GM12878 (cell line): ENCODE results near the gene SLC6A3. TPM values are rescaled to one million over a fixed set of nuclear protein-coding genes. Genes with fewer than 3 reads are reported as not detected.
A peak's percentile ranks its signal among the peaks of the same experiment; 100 is the strongest.

Experiments
- ATAC-seq: fragments of 200-7000 bp; cut with Tn5 transposase; 3 replicates; pipeline ENCODE4 v1.9.1; 2020; ENCODE audit warnings: mild to moderate bottlenecking, moderate library complexity
- BruUV-seq: library from RNA; stranded (reverse); fragments of 400-500 nt; replicated peaks from 2 replicates; lab custom pipeline; 2021; lab: Mats Ljungman, UMichigan
- CTCF ChIA-PET: fragments of 300-600 bp; sonication (Branson Sonifier 250); formaldehyde crosslinking; extraction: SDS; loops from one replicate; lab custom pipeline; 2021; ENCODE audit warnings: inconsistent platforms; lab: Yijun Ruan, JAX
- POLR2A ChIA-PET: fragments of 350-600 bp; formaldehyde crosslinking; extraction: SDS; loops from one replicate; lab custom pipeline; 2021; ENCODE audit warnings: inconsistent platforms; lab: Charles Lee
- RAD21 ChIA-PET: fragments of 300-600 bp; sonication (Branson Sonifier 250); formaldehyde crosslinking; loops from one replicate; lab custom pipeline; 2023; ENCODE audit warnings: antibody characterized with exemption; ENCODE audit not compliant: unreplicated experiment; lab: Charles Lee
- SMC1A ChIA-PET: fragments of 300-600 bp; sonication (Branson Sonifier 250); formaldehyde crosslinking; loops from one replicate; lab custom pipeline; 2023; ENCODE audit not compliant: unreplicated experiment, uncharacterized antibody; lab: Charles Lee
- DNase-seq: peaks from one replicate; pipeline ENCODE4 v3.0.0-alpha.2; 2011; ENCODE audit warnings: low read depth, low spot score
- FAIRE-seq: peaks from 3 replicates; lab custom pipeline; 2011; peaks lifted over from hg19 to GRCh38; lab: Jason Lieb, UNC
- H2AFZ ChIP-seq: 2 replicates; pipeline ENCODE4 v1.6.0; 2011; ENCODE audit warnings: low read depth, low read length, control low read depth; ENCODE audit not compliant: control insufficient read depth
- H3K27ac ChIP-seq: 2 replicates; pipeline ENCODE4 v1.5.1; 2011; ENCODE audit warnings: control low read depth; ENCODE audit not compliant: control insufficient read depth, insufficient read depth
- H3K27me3 ChIP-seq, 2 experiments: replicated peaks in 1 of 2; 2 replicates each; pipeline versions ENCODE4 v1.6.0 to v1.6.1; 2011; ENCODE audit warnings: low read length in 1 of 2; ENCODE audit not compliant: control insufficient read depth in 2 of 2, insufficient read depth in 2 of 2
- H3K36me3 ChIP-seq, 2 experiments: 2 replicates each; pipeline ENCODE4 v1.5.1; 2011; ENCODE audit warnings: low read length in 1 of 2; ENCODE audit not compliant: control insufficient read depth in 2 of 2, insufficient read depth in 2 of 2
- H3K4me1 ChIP-seq: 2 replicates; pipeline ENCODE4 v1.6.1; 2011; ENCODE audit warnings: mild to moderate bottlenecking, low read length, moderate library complexity, mixed read lengths; ENCODE audit not compliant: control insufficient read depth, insufficient read depth
- H3K4me2 ChIP-seq: 2 replicates; pipeline ENCODE4 v1.6.0; 2011; ENCODE audit warnings: control low read depth; ENCODE audit not compliant: control insufficient read depth, insufficient read depth
- H3K4me3 ChIP-seq: fragments of 200-600 bp; sonication (generic); 2 replicates; pipeline ENCODE4 v1.5.1; 2016
- H3K79me2 ChIP-seq: 2 replicates; pipeline ENCODE4 v1.6.0; 2011; ENCODE audit warnings: low read length; ENCODE audit not compliant: control insufficient read depth, insufficient read depth
- H3K9ac ChIP-seq: 2 replicates; pipeline ENCODE4 v1.8.0; 2011; ENCODE audit warnings: low read length, control low read depth, mixed read lengths; ENCODE audit not compliant: control insufficient read depth, insufficient read depth
- H3K9me3 ChIP-seq: replicated peaks from 3 replicates; pipeline ENCODE4 v1.5.1; 2011; ENCODE audit warnings: mild to moderate bottlenecking, low read length; ENCODE audit not compliant: control insufficient read depth, insufficient read depth
- H4K20me1 ChIP-seq: 2 replicates; pipeline ENCODE4 v1.6.0; 2011; ENCODE audit not compliant: control insufficient read depth, insufficient read depth
- ASH2L ChIP-seq: fragments of 300-600, 200-600 bp; sonication (generic); IDR thresholded peaks from 2 replicates; pipeline ENCODE4 v1.6.1; 2017; ENCODE audit warnings: low read depth, mild to moderate bottlenecking, borderline replicate concordance
- BHLHE40 ChIP-seq, 2 experiments: fragments of 450-650 bp in 1 of 2; IDR thresholded peaks; 2 replicates each; pipeline ENCODE4 v1.6.1; 2011 to 2017; ENCODE audit warnings: low read depth in 2 of 2, borderline replicate concordance in 1 of 2, improper control_type of control experiment in 1 of 2, low read length in 1 of 2, mild to moderate bottlenecking in 1 of 2
- EED ChIP-seq: sonication (generic); IDR thresholded peaks from 2 replicates; pipeline ENCODE4 v1.6.1; 2016; ENCODE audit warnings: antibody characterized with exemption, low read depth
- ELK1 ChIP-seq: IDR thresholded peaks from 2 replicates; pipeline ENCODE4 v1.6.1; 2012; ENCODE audit warnings: low read depth, low read length, improper control_type of control experiment
- FOXK2 ChIP-seq: fragments of 450-650 bp; IDR thresholded peaks from 2 replicates; pipeline ENCODE4 v1.6.1; 2017; ENCODE audit warnings: mild to moderate bottlenecking, moderate library complexity
- IRF5 ChIP-seq: fragments of 450-650 bp; IDR thresholded peaks from 2 replicates; pipeline ENCODE4 v1.6.1; 2017; ENCODE audit warnings: borderline replicate concordance
- KDM1A ChIP-seq: fragments of 200-600 bp; sonication (generic); IDR thresholded peaks from 2 replicates; pipeline ENCODE4 v1.6.1; 2016; ENCODE audit warnings: borderline replicate concordance
- MEF2B ChIP-seq: fragments of 450-650 bp; IDR thresholded peaks from 2 replicates; pipeline ENCODE4 v1.6.1; 2018; ENCODE audit warnings: mild to moderate bottlenecking, moderate library complexity; ENCODE audit not compliant: partially characterized antibody, poor library complexity, severe bottlenecking
- MTA3 ChIP-seq: IDR thresholded peaks from 2 replicates; pipeline ENCODE4 v1.6.1; 2012; ENCODE audit warnings: low read length, inconsistent platforms, borderline replicate concordance
- NKRF ChIP-seq: fragments of 450-650 bp; conservative IDR thresholded peaks from 2 replicates; pipeline ENCODE4 v1.6.1; 2017; ENCODE audit warnings: mild to moderate bottlenecking, moderate library complexity
- NRF1 ChIP-seq: conservative IDR thresholded peaks from 2 replicates; pipeline ENCODE4 v1.6.1; 2011; ENCODE audit warnings: mild to moderate bottlenecking, low read depth, low read length, improper control_type of control experiment
- RELA ChIP-seq: fragments of 450-650 bp; IDR thresholded peaks from 2 replicates; pipeline ENCODE4 v1.8.0; 2014; ENCODE audit warnings: borderline replicate concordance; ENCODE audit not compliant: partially characterized antibody
- TBL1XR1 ChIP-seq: IDR thresholded peaks from 2 replicates; pipeline ENCODE4 v1.6.1; 2012; ENCODE audit warnings: low read depth, low read length, improper control_type of control experiment
- ZNF207 ChIP-seq: fragments of 450-650 bp; IDR thresholded peaks from 2 replicates; pipeline ENCODE4 v1.6.1; 2014; ENCODE audit warnings: antibody characterized with exemption, mild to moderate bottlenecking, borderline replicate concordance
- WGBS: methylation state at CpG from one replicate; pipeline ENCODE4 v1.1.6; 2016; ENCODE audit warnings: low lambda C conversion rate; ENCODE audit not compliant: insufficient replicate concordance, insufficient coverage; ENCODE audit errors: missing lambda C conversion rate; 5-methylcytosine and 5-hydroxymethylcytosine counted together
- in situ Hi-C: fragments of 300-500 bp; cut with MboI; formaldehyde crosslinking; loops from 9 replicates; pipeline ENCODE4 v1.14.3; 2018; ENCODE audit warnings: mixed read lengths
- intact Hi-C: fragments of 100-400 bp; cut with micrococcal nuclease; formaldehyde crosslinking; loops from one replicate; pipeline ENCODE4 v1.14.2; 2022; ENCODE audit not compliant: unreplicated experiment
- polyA plus RNA-seq, 11 experiments: library from polyadenylated mRNA; depleted of rRNA in 4 of 11; unstranded in 6 of 11; stranded (reverse) in 5 of 11; fragments of >200 nt; fragmentation: Nextera tagmentation in 4 of 11; fragmentation: Illumina TruSeq in 1 of 11; extraction: Ambion mirVana in 4 of 11; extraction: Trizol in 1 of 11; gene quantifications; 1 replicate in 1 of 11; 2 replicates in 10 of 11; pipeline versions ENCODE4 v1.2.1 to v1.2.3, GENCODE V29; 2011 to 2016; ENCODE audit warnings: inconsistent platforms in 2 of 11, missing spikeins in 2 of 11, low read depth in 1 of 11
- total RNA-seq, 4 experiments: library from RNA; depleted of rRNA in 3 of 4; stranded (reverse); fragments of >200 nt in 3 of 4; fragmentation: Illumina TruSeq in 1 of 4; extraction: Trizol in 1 of 4; gene quantifications; 2 replicates each; pipeline versions ENCODE4 v1.2.1 to v1.2.3, GENCODE V29; 2013 to 2021
- TF ChIP-seq, protein P1 (sequence below): fragments of 450-650 bp; IDR thresholded peaks from 2 replicates; pipeline ENCODE4 v1.6.1; 2017; ENCODE audit warnings: mild to moderate bottlenecking, low read depth, inconsistent platforms; ENCODE audit not compliant: poor library complexity, severe bottlenecking

Gene SLC6A3
- total and polyA plus RNA-seq, 10 of the 15 experiments (the other 5 are each of a cell fraction or from before 2014, with no cell fraction given), result 0.01 TPM; not detected in 9

DNA sequence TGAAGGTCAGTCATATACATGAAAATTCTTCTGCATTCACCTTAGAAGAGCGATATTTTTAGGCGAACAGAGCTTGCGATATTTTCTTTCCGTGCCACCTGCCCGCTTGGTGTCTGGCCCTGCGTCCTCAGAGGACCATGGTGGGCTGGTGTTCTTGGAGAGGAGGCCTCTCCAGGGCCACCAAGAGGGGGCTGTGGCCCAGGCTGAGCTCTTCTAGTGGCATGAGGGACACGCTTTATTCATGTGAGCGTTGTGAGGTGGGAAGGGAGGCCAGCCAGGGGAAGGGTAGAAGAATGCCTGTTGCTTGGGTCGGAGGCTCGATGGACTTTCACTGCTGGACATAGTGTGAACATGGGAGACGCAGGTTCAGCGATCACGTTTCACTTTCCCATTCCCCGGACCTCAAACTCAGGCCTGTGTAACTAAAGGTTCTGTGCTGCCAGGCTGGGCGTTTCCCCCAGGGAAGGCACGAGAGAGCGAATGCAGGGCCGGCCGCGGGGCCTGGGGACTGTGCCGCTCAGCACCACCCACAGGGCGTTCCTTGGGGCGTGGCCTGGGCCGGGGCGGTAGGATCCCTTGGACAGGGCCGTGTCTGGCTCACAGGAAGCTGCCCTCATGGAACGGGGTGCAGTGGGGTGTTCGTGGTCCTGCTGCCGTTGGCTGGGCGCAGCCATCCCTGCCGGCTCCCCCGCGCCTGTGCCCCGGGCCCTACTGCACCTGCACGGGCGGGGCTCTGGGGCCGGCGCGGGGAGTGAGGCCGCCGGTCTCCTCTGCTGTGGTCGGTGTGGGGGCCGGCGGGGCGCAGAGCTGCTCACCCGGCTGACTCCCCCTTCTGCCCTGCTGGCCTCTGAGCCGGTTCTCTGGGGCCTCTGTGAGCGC, 59.6 kb downstream of the SLC6A3 start (continued):
- TF ChIP-seq NKRF (0 out of 2 replicates have a peak, but pooled peaks have one; percentile 7), BHLHE40 (IDR thresholded peaks at IDR 0.05; ENCODE audit: borderline replicate concordance in 1 of 2, low read depth in 2 of 2, low read length in 1 of 2) (peak; percentile 58 to 61; a peak in 2 of 4 replicates), IRF5 (no peak), TBL1XR1 (no peak)

DNA sequence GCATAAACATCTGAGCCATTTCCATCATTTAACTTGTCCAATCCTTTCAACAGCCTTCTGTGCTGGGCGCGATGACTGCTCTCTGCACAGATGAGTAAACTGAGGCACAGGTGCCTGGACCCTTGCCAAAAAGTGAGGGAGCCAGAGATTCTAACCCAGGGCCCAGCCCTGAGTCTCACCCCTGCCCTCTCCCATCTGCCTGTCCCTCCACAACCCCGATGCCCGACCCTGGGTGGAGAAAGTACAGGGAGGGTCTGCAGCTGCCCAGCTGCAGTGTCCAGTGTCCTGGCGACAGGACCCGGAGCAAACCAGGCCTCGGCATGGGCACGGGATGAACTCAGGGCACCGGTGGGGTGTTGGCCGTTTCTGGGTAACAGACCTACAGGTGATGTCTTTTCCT, 60.7 kb downstream of the SLC6A3 start:
- Histone ChIP-seq H3K9me3 (peaks cover 1% of the 10 kb centered on the region; the same call in 1 of the 3 replicates), H3K27me3 (no peaks in the 10 kb centered on the region; a peak in 2 of 4 replicates), H3K4me2 (no peak overlapping the region), H3K9ac (no peak overlapping the region), H3K4me3 (no peak overlapping the region), H3K79me2 (no peaks in the 10 kb centered on the region), H4K20me1 (no peaks in the 10 kb centered on the region), H3K27ac (no peak overlapping the region), H2AFZ (no peak overlapping the region), H3K36me3 (no peaks in the 10 kb centered on the region), H3K4me1 (peaks cover 8% of the 10 kb centered on the region)
- in situ Hi-C loops, result no loop called here
- DNase-seq (no peak), ATAC-seq (no peak), FAIRE-seq (no peak)
- ChIA-PET RAD21 (no interaction called here), SMC1A (interaction anchor here (0.9 kb wide), 1 partner anchor 260 kb away, joined by 3 read pairs; no protein-coding TSS in a partner anchor), CTCF (no interaction called here), POLR2A (no interaction called here)
- intact Hi-C loops, result no loop called here
- no TSS peak for BruUV-seq
- WGBS, result 76% methylated on average over 10 of the region's 10 CpGs
- TF ChIP-seq ASH2L, result no peak
- TF ChIP-seq RELA, result no peak
- TF ChIP-seq, protein P1, sequence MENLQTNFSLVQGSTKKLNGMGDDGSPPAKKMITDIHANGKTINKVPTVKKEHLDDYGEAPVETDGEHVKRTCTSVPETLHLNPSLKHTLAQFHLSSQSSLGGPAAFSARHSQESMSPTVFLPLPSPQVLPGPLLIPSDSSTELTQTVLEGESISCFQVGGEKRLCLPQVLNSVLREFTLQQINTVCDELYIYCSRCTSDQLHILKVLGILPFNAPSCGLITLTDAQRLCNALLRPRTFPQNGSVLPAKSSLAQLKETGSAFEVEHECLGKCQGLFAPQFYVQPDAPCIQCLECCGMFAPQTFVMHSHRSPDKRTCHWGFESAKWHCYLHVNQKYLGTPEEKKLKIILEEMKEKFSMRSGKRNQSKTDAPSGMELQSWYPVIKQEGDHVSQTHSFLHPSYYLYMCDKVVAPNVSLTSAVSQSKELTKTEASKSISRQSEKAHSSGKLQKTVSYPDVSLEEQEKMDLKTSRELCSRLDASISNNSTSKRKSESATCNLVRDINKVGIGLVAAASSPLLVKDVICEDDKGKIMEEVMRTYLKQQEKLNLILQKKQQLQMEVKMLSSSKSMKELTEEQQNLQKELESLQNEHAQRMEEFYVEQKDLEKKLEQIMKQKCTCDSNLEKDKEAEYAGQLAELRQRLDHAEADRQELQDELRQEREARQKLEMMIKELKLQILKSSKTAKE, result no peak
- no peak for TF ChIP-seq FOXK2
- no peak for TF ChIP-seq ZNF207
- TF ChIP-seq MEF2B, result no peak
- TF ChIP-seq ELK1, result no peak
- TF ChIP-seq KDM1A, result no peak
- no peak for TF ChIP-seq EED
- no peak for TF ChIP-seq NRF1
- TF ChIP-seq MTA3, result no peak
